ENCODE data around the gene RAD1. TPM values are rescaled to one million over a fixed set of nuclear protein-coding genes. Genes with fewer than 3 reads are reported as not detected.

RAD1 gene
- total and polyA plus RNA-seq, 4 donors, result 12.9 to 45.7 (median 17.7) TPM

DNA sequence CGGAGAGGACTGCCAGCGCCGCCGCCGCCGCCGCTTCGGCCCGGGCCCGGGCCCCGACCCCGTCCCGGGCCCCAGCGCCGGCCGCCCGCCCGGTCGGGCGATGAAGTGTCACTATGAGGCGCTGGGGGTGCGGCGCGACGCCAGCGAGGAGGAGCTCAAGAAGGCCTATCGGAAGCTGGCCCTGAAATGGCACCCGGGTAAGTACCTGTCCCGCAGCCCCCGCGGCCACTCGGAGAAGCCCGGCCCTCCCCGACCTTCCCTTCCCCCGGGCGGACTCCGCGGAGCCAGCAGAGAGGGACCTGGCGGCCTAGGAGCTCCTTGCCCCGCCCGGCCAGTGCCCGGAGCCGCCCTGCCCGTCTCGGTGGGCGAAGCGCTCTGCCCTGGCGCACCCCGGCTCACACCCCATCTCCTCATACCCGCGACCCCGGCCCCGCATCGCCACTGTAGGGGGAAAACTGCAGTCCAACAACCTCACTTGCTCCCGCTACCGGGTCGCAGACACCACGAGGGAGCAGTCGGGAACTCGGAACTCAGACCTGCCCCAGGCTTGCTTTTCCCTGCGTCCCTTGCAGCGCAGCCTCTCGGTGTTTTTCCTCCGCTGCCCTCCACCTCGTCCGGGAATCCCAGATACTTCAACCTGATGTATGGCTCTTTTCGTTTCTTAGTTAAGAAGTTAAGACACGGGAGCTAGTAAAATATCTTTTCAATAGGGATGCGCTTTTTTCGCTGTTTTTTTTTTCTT is 14.6 kb upstream of the RAD1 start:
- Histone ChIP-seq H3K4me1 (ENCODE audit: control insufficient read depth in 5 of 5, insufficient read depth in 5 of 5, low read length in 5 of 5) (peaks cover 5 to 14% (median 11%) of the 10 kb centered on the region in 5 donors), H3K27ac (ENCODE audit: low read depth in 1 of 2, low read length in 1 of 2) (peak overlapping the region; percentile 91 to 93), H3K36me3 (ENCODE audit: control insufficient read depth in 4 of 4, insufficient read depth in 4 of 4, low read length in 4 of 4) (peaks cover 3 to 12% (median 7%) of the 10 kb centered on the region in 4 donors), H3K4me3 (peak overlapping the region; percentile 73), H3K9ac (ENCODE audit: insufficient read depth in 1 of 2, low read length in 2 of 2) (peak overlapping the region; percentile 81 to 85), H3K27me3 (ENCODE audit: control insufficient read depth in 3 of 3, insufficient read depth in 3 of 3, low read length in 2 of 3) (no peaks in the 10 kb centered on the region), H3K9me3 (ENCODE audit: control insufficient read depth in 4 of 4, insufficient read depth in 3 of 4, low read length in 3 of 4) (no peaks in the 10 kb centered on the region)
- ATAC-seq (ENCODE audit: insufficient read depth, low FRiP score) (peak; percentile 65), DNase-seq (peak; percentile 84 to 89 (median 87))
- TF ChIP-seq, protein P1, sequence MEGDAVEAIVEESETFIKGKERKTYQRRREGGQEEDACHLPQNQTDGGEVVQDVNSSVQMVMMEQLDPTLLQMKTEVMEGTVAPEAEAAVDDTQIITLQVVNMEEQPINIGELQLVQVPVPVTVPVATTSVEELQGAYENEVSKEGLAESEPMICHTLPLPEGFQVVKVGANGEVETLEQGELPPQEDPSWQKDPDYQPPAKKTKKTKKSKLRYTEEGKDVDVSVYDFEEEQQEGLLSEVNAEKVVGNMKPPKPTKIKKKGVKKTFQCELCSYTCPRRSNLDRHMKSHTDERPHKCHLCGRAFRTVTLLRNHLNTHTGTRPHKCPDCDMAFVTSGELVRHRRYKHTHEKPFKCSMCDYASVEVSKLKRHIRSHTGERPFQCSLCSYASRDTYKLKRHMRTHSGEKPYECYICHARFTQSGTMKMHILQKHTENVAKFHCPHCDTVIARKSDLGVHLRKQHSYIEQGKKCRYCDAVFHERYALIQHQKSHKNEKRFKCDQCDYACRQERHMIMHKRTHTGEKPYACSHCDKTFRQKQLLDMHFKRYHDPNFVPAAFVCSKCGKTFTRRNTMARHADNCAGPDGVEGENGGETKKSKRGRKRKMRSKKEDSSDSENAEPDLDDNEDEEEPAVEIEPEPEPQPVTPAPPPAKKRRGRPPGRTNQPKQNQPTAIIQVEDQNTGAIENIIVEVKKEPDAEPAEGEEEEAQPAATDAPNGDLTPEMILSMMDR (IDR thresholded peaks at IDR 0.05; ENCODE audit: control extremely low read depth, extremely low read depth), result no peak
- 0 to 1% methylated on average over 47 to 70 of the region's 70 CpGs for WGBS, 2 donors

DNA sequence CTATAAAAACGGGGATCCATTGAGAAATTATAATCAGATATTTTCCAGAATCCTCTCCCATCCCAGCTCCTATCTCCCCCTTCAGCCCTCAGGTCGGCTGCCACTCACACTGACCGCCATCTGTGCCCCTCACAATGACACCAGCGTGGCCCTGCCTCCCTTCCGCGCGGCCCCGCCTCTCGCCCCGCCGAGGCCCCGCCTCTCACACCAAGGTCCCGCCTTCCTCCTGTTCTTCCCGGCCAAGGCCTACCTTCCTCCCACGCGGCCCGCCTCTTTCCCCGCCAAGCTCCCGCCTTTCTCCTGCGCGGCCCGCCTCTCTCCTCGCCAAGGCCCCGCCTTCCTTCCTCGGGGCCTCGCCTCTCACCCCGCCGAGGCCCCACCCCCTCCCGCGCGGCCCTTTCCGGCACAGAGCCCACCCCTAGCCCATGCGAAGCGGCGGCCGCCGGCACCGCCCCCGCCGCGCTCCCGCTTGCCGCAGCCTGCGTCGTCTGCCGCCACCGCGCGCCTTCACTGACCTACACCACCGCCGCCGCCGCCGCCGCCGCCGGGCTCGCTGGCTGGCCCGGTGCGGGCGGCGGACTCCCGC is 13.9 kb upstream of the RAD1 start, which contains the start of gene DNAJC21:
DNAJC21 (plus strand) TSS at position 426 of the 586 bp plus-strand sequence. CDS start 261 bp downstream, outside the sequence.
- Histone ChIP-seq H3K4me3 (peak within 1 kb of the TSS; percentile 73), H3K4me1 (ENCODE audit: control insufficient read depth in 5 of 5, insufficient read depth in 5 of 5, low read length in 5 of 5) (peaks cover 3 to 14% (median 11%) of the 10 kb centered on the region in 5 donors), H3K9me3 (ENCODE audit: control insufficient read depth in 4 of 4, insufficient read depth in 3 of 4, low read length in 3 of 4) (no peaks in the 10 kb centered on the region), H3K9ac (ENCODE audit: insufficient read depth in 1 of 2, low read length in 2 of 2) (peak within 1 kb of the TSS; percentile 81 to 85), H3K36me3 (ENCODE audit: control insufficient read depth in 4 of 4, insufficient read depth in 4 of 4, low read length in 4 of 4) (peaks cover 5 to 12% (median 9%) of the 10 kb centered on the region in 4 donors), H3K27me3 (ENCODE audit: control insufficient read depth in 3 of 3, insufficient read depth in 3 of 3, low read length in 2 of 3) (no peaks in the 10 kb centered on the region), H3K27ac (ENCODE audit: low read depth in 1 of 2, low read length in 1 of 2) (peak within 1 kb of the TSS; percentile 91 to 93)
- 0 to 1% methylated on average over 47 to 63 of the region's 63 CpGs for WGBS, 2 donors
- TF ChIP-seq, protein P1 (IDR thresholded peaks at IDR 0.05; ENCODE audit: control extremely low read depth, extremely low read depth), result no peak
- peak; percentile 95 for ATAC-seq (ENCODE audit: insufficient read depth, low FRiP score)
- DNase-seq, result peak; percentile 98 to 99 (median 99)

DNA sequence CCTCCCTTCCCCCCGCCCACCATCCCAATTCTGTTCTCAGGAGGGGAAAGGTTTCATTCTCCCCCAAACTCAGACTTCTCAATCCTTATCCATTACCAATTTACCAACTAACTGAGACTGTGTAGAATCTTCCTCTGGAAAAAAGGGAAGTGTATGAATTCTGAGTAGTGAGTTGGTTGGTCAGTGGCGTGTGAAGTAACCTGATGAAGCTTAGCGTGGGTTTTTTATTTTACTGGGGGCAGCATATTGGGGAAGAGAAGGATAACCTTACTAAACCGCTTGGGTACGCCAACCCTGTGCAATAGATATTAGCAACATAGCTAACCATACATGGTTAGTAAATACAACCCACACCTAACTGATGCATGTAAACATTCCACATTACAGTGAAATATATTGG is 13.0 kb upstream of the RAD1 start:
- no peak for DNase-seq
- peaks cover 6 to 15% (median 13%) of the 10 kb centered on the region in 4 donors for H3K36me3 ChIP-seq (ENCODE audit: control insufficient read depth in 4 of 4, insufficient read depth in 4 of 4, low read length in 4 of 4)
- no peak for ATAC-seq (ENCODE audit: insufficient read depth, low FRiP score)
- peaks cover 3 to 14% (median 11%) of the 10 kb centered on the region in 5 donors for H3K4me1 ChIP-seq (ENCODE audit: control insufficient read depth in 5 of 5, insufficient read depth in 5 of 5, low read length in 5 of 5)
- 54 to 72% methylated on average over 5 of the region's 5 CpGs for WGBS, 2 donors
- TF ChIP-seq, protein P1 (IDR thresholded peaks at IDR 0.05; ENCODE audit: control extremely low read depth, extremely low read depth), result no peak
- no peak overlapping the region for H3K4me3 ChIP-seq
- no peak overlapping the region for H3K9ac ChIP-seq (ENCODE audit: insufficient read depth in 1 of 2, low read length in 2 of 2)
- no peaks in the 10 kb centered on the region for H3K9me3 ChIP-seq (ENCODE audit: control insufficient read depth in 4 of 4, insufficient read depth in 3 of 4, low read length in 3 of 4)
- H3K27me3 ChIP-seq (ENCODE audit: control insufficient read depth in 3 of 3, insufficient read depth in 3 of 3, low read length in 2 of 3), result no peaks in the 10 kb centered on the region
- H3K27ac ChIP-seq (ENCODE audit: low read depth in 1 of 2, low read length in 1 of 2), result no peak overlapping the region

Data from lung (tissue), 12 donors.